ENCODE measurements around the gene CACNG3.
A peak's percentile ranks its signal among the peaks of the same experiment; 100 is the strongest.
"Not testable (repeated sequence)": the region's sequence is repeated elsewhere in the genome, so short reads cannot be mapped to it uniquely, and the experiment has no call there.

The CACNG3 gene

GRCh38 chr16:24332178-24332577 is 76.0 kb downstream of the CACNG3 start:
- Histone ChIP-seq H3K9ac (ENCODE audit: insufficient read length, low read depth) (no peak overlapping the region), H3K9me3 (ENCODE audit: insufficient read depth, low read length) (no peaks in the 10 kb centered on the region), H3K27me3 (ENCODE audit: insufficient read depth, insufficient read length) (no peaks in the 10 kb centered on the region), H3K4me1 (ENCODE audit: insufficient read depth, insufficient read length) (no peaks in the 10 kb centered on the region), H3K36me3 (ENCODE audit: insufficient read depth, insufficient read length, low read length) (no peaks in the 10 kb centered on the region), H3K4me3 (ENCODE audit: insufficient read length, low read depth) (no peak overlapping the region)
- DNase-seq (ENCODE audit: low read depth, low spot score): no peak
- TF ChIP-seq ZNF274 (IDR thresholded peaks at IDR 0.05; ENCODE audit: low read depth, low read length) (no peak), SUZ12 (IDR thresholded peaks at IDR 0.05; ENCODE audit: extremely low read depth, insufficient read depth, insufficient read length) (no peak), YY1 (IDR thresholded peaks at IDR 0.05; ENCODE audit: insufficient read depth, insufficient read length) (no peak)

DNA sequence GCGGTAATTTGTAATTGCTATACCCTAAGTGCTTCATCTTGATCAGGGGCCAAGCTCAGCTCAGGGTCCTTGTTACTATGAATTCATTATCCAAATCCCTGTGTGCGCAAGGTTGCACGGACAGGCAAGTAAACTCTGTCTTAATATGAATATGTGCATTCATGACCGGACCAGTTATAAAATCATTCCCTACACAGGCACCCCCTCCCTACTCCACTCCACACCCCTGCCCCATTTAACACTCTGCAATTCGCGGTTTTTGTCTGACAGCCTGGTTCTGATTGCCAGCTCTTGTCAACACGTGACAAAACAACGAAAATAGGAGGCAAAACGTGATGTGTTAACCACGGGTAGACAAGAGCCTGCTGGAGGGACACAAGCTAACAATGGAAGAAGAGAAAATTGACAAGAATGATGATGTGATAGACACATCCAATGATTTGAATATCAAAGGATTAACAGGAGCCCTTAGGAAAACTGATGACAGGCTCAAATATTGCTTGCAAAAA is 76.5 kb downstream of the CACNG3 start:
- H3K9me3 ChIP-seq (ENCODE audit: insufficient read depth, low read length): no peaks in the 10 kb centered on the region
- no peak for DNase-seq (ENCODE audit: low read depth, low spot score)
- no peak for TF ChIP-seq SUZ12 (IDR thresholded peaks at IDR 0.05; ENCODE audit: extremely low read depth, insufficient read depth, insufficient read length)
- no peak for TF ChIP-seq YY1 (IDR thresholded peaks at IDR 0.05; ENCODE audit: insufficient read depth, insufficient read length)
- TF ChIP-seq ZNF274 (IDR thresholded peaks at IDR 0.05; ENCODE audit: low read depth, low read length): no peak
- H3K27me3 ChIP-seq (ENCODE audit: insufficient read depth, insufficient read length): no peaks in the 10 kb centered on the region
- no peaks in the 10 kb centered on the region for H3K4me1 ChIP-seq (ENCODE audit: insufficient read depth, insufficient read length)
- no peak overlapping the region for H3K4me3 ChIP-seq (ENCODE audit: insufficient read length, low read depth)
- H3K36me3 ChIP-seq (ENCODE audit: insufficient read depth, insufficient read length, low read length): no peaks in the 10 kb centered on the region
- no peak overlapping the region for H3K9ac ChIP-seq (ENCODE audit: insufficient read length, low read depth)

- H3K4me3 ChIP-seq (ENCODE audit: insufficient read length, low read depth): no peak overlapping the region
- H3K36me3 ChIP-seq (ENCODE audit: insufficient read depth, insufficient read length, low read length): no peaks in the 10 kb centered on the region
- TF ChIP-seq SUZ12 (IDR thresholded peaks at IDR 0.05; ENCODE audit: extremely low read depth, insufficient read depth, insufficient read length) (no peak), ZNF274 (IDR thresholded peaks at IDR 0.05; ENCODE audit: low read depth, low read length) (no peak), YY1 (IDR thresholded peaks at IDR 0.05; ENCODE audit: insufficient read depth, insufficient read length) (no peak)
- H3K27me3 ChIP-seq (ENCODE audit: insufficient read depth, insufficient read length): no peaks in the 10 kb centered on the region
- H3K4me1 ChIP-seq (ENCODE audit: insufficient read depth, insufficient read length): no peaks in the 10 kb centered on the region
- H3K9me3 ChIP-seq (ENCODE audit: insufficient read depth, low read length): no peaks in the 10 kb centered on the region
- H3K9ac ChIP-seq (ENCODE audit: insufficient read length, low read depth): no peak overlapping the region
- no peak for DNase-seq (ENCODE audit: low read depth, low spot score)
These were observed 80.4 kb downstream of the CACNG3 start for GRCh38 chr16:24336491-24336890.

DNA sequence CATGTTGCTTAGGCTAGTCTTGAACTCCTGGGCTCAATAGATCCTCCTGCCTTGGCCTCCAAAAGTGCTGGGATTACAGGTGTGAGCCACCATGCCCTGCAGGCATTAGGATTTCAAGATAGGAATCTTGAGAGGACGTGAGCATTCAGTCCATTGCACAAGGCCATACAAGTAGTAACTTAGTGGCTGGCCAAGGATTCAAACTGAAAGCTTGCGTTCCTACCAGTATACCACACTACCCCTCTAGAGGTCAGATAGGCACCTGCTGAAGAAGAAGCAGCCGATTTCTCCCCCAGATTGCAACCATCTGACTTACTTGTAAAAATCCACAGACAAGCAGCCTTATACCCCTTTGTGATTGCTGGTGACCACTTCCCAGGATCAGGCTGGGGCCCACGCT is 80.9 kb downstream of the CACNG3 start:
- no peak for DNase-seq (ENCODE audit: low read depth, low spot score)
- Histone ChIP-seq H3K9me3 (ENCODE audit: insufficient read depth, low read length) (no peaks in the 10 kb centered on the region), H3K36me3 (ENCODE audit: insufficient read depth, insufficient read length, low read length) (no peaks in the 10 kb centered on the region), H3K27me3 (ENCODE audit: insufficient read depth, insufficient read length) (no peaks in the 10 kb centered on the region), H3K9ac (ENCODE audit: insufficient read length, low read depth) (no peak overlapping the region), H3K4me3 (ENCODE audit: insufficient read length, low read depth) (no peak overlapping the region), H3K4me1 (ENCODE audit: insufficient read depth, insufficient read length) (no peaks in the 10 kb centered on the region)
- no peak for TF ChIP-seq YY1 (IDR thresholded peaks at IDR 0.05; ENCODE audit: insufficient read depth, insufficient read length)
- TF ChIP-seq ZNF274 (IDR thresholded peaks at IDR 0.05; ENCODE audit: low read depth, low read length): no peak
- no peak for TF ChIP-seq SUZ12 (IDR thresholded peaks at IDR 0.05; ENCODE audit: extremely low read depth, insufficient read depth, insufficient read length)

GRCh38 chr16:24343829-24344228 is 87.7 kb downstream of the CACNG3 start:
- not testable (repeated sequence) for H3K4me1 ChIP-seq (ENCODE audit: insufficient read depth, insufficient read length); H3K9ac ChIP-seq (ENCODE audit: insufficient read length, low read depth); H3K4me3 ChIP-seq (ENCODE audit: insufficient read length, low read depth); H3K9me3 ChIP-seq (ENCODE audit: insufficient read depth, low read length); H3K27me3 ChIP-seq (ENCODE audit: insufficient read depth, insufficient read length); H3K36me3 ChIP-seq (ENCODE audit: insufficient read depth, insufficient read length, low read length); DNase-seq (ENCODE audit: low read depth, low spot score)

DNA sequence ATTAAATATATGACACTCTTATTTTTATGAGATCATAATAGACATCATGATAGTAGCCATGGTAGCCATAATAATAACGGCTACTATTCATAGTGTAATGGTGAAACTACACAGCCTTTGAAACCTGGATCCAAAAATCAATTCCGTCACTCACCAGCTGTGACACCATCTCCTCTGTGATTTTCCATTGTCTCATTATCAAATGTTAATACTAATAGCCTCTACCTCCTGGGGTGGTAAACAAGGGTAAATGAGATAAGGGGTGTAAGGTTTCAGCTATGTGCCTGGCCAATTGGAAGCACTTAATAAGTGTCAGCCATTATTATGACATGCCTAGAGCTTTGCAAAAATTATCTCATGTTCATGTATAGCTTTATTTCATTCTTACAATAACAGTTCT is 88.6 kb downstream of the CACNG3 start:
- Histone ChIP-seq H3K27me3 (ENCODE audit: insufficient read depth, insufficient read length) (no peaks in the 10 kb centered on the region), H3K4me3 (ENCODE audit: insufficient read length, low read depth) (no peak overlapping the region), H3K9ac (ENCODE audit: insufficient read length, low read depth) (no peak overlapping the region), H3K9me3 (ENCODE audit: insufficient read depth, low read length) (no peaks in the 10 kb centered on the region), H3K4me1 (ENCODE audit: insufficient read depth, insufficient read length) (peaks cover 17% of the 10 kb centered on the region), H3K36me3 (ENCODE audit: insufficient read depth, insufficient read length, low read length) (no peaks in the 10 kb centered on the region)
- TF ChIP-seq ZNF274 (IDR thresholded peaks at IDR 0.05; ENCODE audit: low read depth, low read length) (no peak), YY1 (IDR thresholded peaks at IDR 0.05; ENCODE audit: insufficient read depth, insufficient read length) (no peak), SUZ12 (IDR thresholded peaks at IDR 0.05; ENCODE audit: extremely low read depth, insufficient read depth, insufficient read length) (no peak)
- no peak for DNase-seq (ENCODE audit: low read depth, low spot score)

DNA sequence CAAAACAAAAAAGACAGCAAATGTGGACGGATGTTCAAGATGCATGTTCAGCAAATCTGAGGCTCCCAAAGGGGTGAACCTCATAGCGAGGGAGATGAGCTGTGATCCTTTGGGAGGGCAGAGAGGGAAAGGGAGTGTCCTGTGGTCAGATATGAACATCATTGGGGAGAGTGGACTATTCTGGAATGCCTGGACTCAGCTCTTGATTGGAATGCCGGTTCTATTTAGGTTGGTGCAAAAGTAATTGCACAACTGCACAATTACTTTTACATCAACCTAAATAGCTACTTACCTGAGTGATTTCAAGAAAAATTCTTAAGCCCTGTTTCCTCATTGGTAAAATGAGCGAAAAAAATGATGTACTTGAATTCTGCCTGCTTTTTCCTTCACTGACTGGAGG is 89.6 kb downstream of the CACNG3 start:
- H3K36me3 ChIP-seq (ENCODE audit: insufficient read depth, insufficient read length, low read length): no peaks in the 10 kb centered on the region
- no peaks in the 10 kb centered on the region for H3K9me3 ChIP-seq (ENCODE audit: insufficient read depth, low read length)
- H3K4me3 ChIP-seq (ENCODE audit: insufficient read length, low read depth): no peak overlapping the region
- peaks cover 18% of the 10 kb centered on the region for H3K4me1 ChIP-seq (ENCODE audit: insufficient read depth, insufficient read length)
- H3K27me3 ChIP-seq (ENCODE audit: insufficient read depth, insufficient read length): no peaks in the 10 kb centered on the region
- TF ChIP-seq SUZ12 (IDR thresholded peaks at IDR 0.05; ENCODE audit: extremely low read depth, insufficient read depth, insufficient read length) (no peak), ZNF274 (IDR thresholded peaks at IDR 0.05; ENCODE audit: low read depth, low read length) (no peak), YY1 (IDR thresholded peaks at IDR 0.05; ENCODE audit: insufficient read depth, insufficient read length) (no peak)
- DNase-seq (ENCODE audit: low read depth, low spot score): no peak
- H3K9ac ChIP-seq (ENCODE audit: insufficient read length, low read depth): no peak overlapping the region

DNA sequence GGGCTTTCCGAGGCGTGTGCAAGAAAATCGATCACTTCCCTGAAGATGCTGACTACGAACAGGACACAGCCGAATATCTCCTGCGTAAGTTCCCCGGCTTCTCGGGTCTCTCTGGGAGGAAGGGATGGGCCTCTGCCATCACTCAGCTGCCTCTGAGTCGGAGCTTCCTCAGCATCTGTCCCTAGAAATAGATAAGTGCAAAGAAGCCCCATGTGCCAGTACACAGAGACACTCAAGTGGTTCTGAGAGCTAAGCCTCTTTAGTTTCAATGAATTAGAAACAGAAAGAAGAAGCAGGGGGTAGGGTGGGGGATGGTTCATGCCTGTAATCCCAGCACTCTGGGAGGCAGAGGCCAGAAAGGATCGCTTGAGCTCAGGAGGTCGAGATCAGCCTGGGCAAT is 90.6 kb downstream of the CACNG3 start:
- DNase-seq (ENCODE audit: low read depth, low spot score): peak; percentile 57
- no peaks in the 10 kb centered on the region for H3K36me3 ChIP-seq (ENCODE audit: insufficient read depth, insufficient read length, low read length)
- no peaks in the 10 kb centered on the region for H3K9me3 ChIP-seq (ENCODE audit: insufficient read depth, low read length)
- peaks cover 18% of the 10 kb centered on the region for H3K4me1 ChIP-seq (ENCODE audit: insufficient read depth, insufficient read length)
- no peaks in the 10 kb centered on the region for H3K27me3 ChIP-seq (ENCODE audit: insufficient read depth, insufficient read length)
- TF ChIP-seq YY1 (IDR thresholded peaks at IDR 0.05; ENCODE audit: insufficient read depth, insufficient read length) (no peak), ZNF274 (IDR thresholded peaks at IDR 0.05; ENCODE audit: low read depth, low read length) (no peak), SUZ12 (IDR thresholded peaks at IDR 0.05; ENCODE audit: extremely low read depth, insufficient read depth, insufficient read length) (no peak)
- no peak overlapping the region for H3K4me3 ChIP-seq (ENCODE audit: insufficient read length, low read depth)
- no peak overlapping the region for H3K9ac ChIP-seq (ENCODE audit: insufficient read length, low read depth)
